Keratinocyte (primary cell): ENCODE results near the gene GRAMD4.

Source experiments
- EZH2 ChIP-seq: IDR thresholded peaks from one replicate; pipeline ENCODE4 v1.6.1; 2012; ENCODE audit warnings: inconsistent platforms, mild to moderate bottlenecking, low read length, moderate library complexity
- TF ChIP-seq, protein P1 (sequence below), 3 experiments: IDR thresholded peaks in 1 of 3; conservative IDR thresholded peaks in 1 of 3; optimal IDR thresholded peaks in 1 of 3; 2 replicates in 2 of 3; 3 replicates in 1 of 3; pipeline versions ENCODE3 to v1.5.1; 2011; ENCODE audit warnings: low read length in 3 of 3, mild to moderate bottlenecking in 3 of 3, moderate library complexity in 2 of 3, control low read depth in 1 of 3, inconsistent platforms in 1 of 3; ENCODE audit not compliant: insufficient read depth in 2 of 3; ENCODE audit errors: extremely low read depth in 1 of 3

GRCh38 chr22:46593996-46594946, 25.9 kb upstream of the GRAMD4 start:
- TF ChIP-seq EZH2: no peak
- TF ChIP-seq, protein P1, sequence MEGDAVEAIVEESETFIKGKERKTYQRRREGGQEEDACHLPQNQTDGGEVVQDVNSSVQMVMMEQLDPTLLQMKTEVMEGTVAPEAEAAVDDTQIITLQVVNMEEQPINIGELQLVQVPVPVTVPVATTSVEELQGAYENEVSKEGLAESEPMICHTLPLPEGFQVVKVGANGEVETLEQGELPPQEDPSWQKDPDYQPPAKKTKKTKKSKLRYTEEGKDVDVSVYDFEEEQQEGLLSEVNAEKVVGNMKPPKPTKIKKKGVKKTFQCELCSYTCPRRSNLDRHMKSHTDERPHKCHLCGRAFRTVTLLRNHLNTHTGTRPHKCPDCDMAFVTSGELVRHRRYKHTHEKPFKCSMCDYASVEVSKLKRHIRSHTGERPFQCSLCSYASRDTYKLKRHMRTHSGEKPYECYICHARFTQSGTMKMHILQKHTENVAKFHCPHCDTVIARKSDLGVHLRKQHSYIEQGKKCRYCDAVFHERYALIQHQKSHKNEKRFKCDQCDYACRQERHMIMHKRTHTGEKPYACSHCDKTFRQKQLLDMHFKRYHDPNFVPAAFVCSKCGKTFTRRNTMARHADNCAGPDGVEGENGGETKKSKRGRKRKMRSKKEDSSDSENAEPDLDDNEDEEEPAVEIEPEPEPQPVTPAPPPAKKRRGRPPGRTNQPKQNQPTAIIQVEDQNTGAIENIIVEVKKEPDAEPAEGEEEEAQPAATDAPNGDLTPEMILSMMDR (optimal IDR thresholded peaks at IDR 0.05 in 1 of 3, IDR thresholded peaks at IDR 0.05 in 1 of 3, conservative IDR thresholded peaks at IDR 0.05 in 1 of 3; ENCODE audit: extremely low read depth in 1 of 3, insufficient read depth in 2 of 3, low read length in 3 of 3): no peak
